H54 (cell line): ENCODE data around the gene POPDC3.
"Not testable (repeated sequence)": the region's sequence is repeated elsewhere in the genome, so short reads cannot be mapped to it uniquely, and the experiment has no call there.

Experiments used
- DNase-seq: peaks from one replicate; pipeline ENCODE4 v3.0.0; 2011; ENCODE audit warnings: low spot score, mixed read lengths; ENCODE audit not compliant: insufficient read length
- FAIRE-seq: peaks from 3 replicates; lab custom pipeline; 2011; peaks lifted over from hg19 to GRCh38; lab: Jason Lieb, UNC
- POLR2A ChIP-seq: IDR thresholded peaks from 2 replicates; pipeline ENCODE4 v1.6.1; 2011; ENCODE audit warnings: low read depth, mild to moderate bottlenecking, low read length

The POPDC3 gene, protein sequence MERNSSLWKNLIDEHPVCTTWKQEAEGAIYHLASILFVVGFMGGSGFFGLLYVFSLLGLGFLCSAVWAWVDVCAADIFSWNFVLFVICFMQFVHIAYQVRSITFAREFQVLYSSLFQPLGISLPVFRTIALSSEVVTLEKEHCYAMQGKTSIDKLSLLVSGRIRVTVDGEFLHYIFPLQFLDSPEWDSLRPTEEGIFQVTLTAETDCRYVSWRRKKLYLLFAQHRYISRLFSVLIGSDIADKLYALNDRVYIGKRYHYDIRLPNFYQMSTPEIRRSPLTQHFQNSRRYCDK

GRCh38 chr6:105179244-105180065, at the start of gene POPDC3:
Gene POPDC3 (minus strand): TSS chr6:105180014. CDS start chr6:105161909, 18,105 bp downstream.
- FAIRE-seq = no peak
- no peak for DNase-seq
- no peak; the same call in 1 of the 2 replicates for TF ChIP-seq POLR2A

DNA sequence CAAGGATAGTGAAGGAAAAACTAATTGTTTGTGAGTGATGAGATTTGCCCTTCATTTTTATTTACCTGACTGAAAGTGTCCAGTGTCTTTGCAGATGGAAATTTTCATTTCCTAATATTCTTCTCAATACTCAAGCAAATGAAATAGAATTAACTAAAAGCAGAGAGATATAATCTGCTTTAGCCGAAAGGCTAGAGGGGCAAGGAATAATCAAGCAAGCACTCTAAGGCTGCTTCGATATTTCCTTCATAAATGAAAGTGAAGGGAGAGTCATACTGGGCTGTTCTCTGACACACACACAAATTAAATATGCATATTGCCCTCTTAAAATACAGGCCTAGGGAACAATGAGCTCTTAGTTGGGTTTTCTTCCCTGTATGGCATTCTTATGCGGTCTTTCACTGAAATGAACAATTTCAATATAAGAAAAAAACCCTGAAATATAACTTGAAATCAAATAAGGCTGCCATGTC, 47.5 kb upstream of the POPDC3 start:
- no peak for TF ChIP-seq POLR2A
- FAIRE-seq (no peak), DNase-seq (no peak)

DNA sequence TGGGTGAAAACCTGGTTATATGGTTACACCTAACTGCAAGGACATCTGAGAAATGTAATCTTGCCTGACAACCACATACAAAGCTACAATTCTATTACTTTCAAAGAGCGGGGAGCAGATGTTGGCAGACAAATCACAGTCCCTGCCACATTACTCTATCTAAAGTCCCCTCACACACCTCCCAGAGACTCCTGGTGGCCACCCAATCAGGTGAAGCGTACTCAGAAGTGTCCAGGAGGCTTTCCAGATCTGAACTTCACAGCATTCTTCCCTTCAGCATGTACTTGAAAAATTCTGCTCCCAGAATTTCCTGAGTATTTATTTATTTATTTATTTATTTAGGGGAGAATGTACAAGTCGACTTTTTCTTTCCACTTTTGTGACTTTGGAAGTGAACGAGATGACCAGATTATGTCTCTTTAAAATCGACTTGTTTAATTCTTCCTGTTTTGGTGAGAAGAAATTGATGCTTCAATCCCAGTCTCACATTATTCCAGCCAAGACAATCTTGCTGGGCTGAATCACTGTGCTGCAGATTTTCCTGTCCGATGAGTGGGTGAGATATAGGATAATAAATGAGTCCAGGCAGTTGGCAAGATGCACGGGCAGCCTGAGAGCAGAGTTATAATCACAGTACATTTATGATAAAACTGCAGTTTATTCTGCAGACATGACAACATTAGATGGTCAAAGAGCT, 46.9 kb upstream of the POPDC3 start:
- DNase-seq (no peak), FAIRE-seq (no peak)
- no peak for TF ChIP-seq POLR2A

- FAIRE-seq (no peak), DNase-seq (no peak)
- no peak for TF ChIP-seq POLR2A
Observed at GRCh38 chr6:105223242-105223641, 43.4 kb upstream of the POPDC3 start.

- DNase-seq, FAIRE-seq: not testable (repeated sequence)
Observed at GRCh38 chr6:105221219-105221618, 41.4 kb upstream of the POPDC3 start.

- FAIRE-seq (no peak), DNase-seq (no peak)
- TF ChIP-seq POLR2A = no peak
Observed at GRCh38 chr6:105220186-105220585, 40.4 kb upstream of the POPDC3 start.

DNA sequence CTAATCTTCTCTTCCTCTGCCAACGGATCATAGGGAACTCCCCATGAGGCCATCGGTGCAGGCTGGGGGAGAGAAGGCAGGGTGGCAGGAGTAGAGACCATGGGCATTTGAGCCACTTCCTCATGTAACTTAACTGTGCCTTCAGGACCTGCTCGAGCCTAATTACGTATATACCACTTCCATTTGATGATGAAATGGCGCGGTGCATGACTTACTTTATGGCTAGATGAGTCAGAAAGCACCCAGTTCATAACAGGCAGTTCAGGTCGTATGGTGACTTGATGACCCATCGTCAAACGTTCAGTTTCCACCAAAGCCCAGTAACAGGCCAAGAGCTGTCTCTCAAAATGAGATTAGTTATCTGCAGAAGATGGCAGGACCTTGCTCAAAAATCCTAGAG, 39.4 kb upstream of the POPDC3 start:
- not testable (repeated sequence) for DNase-seq, FAIRE-seq

- no peak for TF ChIP-seq POLR2A
- DNase-seq = no peak
- no peak for FAIRE-seq
Observed at GRCh38 chr6:105215506-105215905, 35.7 kb upstream of the POPDC3 start.

DNA sequence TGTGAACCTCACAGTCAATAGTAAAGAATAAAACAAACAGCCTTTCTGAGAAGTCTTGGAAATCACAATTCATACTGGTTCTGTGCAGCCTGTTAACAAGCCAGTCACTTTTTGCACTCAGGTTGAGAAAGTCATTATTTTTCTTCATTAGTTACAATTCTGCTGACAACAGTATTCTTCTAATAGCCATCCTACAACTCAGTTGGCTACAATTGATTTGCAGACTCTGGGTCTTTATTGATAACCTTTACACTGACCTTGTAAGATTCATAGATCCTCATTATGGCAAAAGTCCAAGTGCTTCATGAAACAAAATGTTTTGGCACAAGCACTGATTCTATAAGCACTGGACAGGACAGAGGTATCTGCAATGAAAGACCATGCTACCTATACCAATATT, 34.9 kb upstream of the POPDC3 start:
- FAIRE-seq = no peak
- DNase-seq = no peak
- TF ChIP-seq POLR2A = no peak

- no peak for FAIRE-seq
Observed at GRCh38 chr6:105213272-105213671, 33.5 kb upstream of the POPDC3 start.

DNA sequence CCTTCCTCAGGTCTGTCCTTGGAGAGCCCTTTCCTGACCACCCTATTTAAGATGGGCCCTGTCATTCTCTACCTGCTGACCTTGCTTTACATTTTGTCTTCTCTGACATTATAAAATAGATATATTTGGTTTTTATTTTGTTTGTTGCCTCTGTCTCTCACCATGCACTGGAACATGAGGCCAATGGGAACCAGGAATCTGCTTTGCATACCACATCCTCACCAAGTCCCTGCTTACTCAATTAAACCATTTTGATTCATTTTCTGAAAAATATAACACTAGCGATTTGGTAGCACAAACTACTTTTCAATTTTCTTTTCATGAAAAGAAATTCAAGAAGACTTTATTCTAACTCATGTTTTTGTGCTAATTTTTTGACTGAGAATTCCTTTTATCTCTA, 32.8 kb upstream of the POPDC3 start:
- FAIRE-seq (no peak), DNase-seq (no peak)
- no peak for TF ChIP-seq POLR2A

More at GRCh38 chr6:105213272-105213671, 33.5 kb upstream of the POPDC3 start:
- no peak for TF ChIP-seq POLR2A
- no peak for DNase-seq

- DNase-seq = no peak
- FAIRE-seq = no peak
- no peak for TF ChIP-seq POLR2A
Observed at GRCh38 chr6:105211831-105212230, 32.0 kb upstream of the POPDC3 start.

DNA sequence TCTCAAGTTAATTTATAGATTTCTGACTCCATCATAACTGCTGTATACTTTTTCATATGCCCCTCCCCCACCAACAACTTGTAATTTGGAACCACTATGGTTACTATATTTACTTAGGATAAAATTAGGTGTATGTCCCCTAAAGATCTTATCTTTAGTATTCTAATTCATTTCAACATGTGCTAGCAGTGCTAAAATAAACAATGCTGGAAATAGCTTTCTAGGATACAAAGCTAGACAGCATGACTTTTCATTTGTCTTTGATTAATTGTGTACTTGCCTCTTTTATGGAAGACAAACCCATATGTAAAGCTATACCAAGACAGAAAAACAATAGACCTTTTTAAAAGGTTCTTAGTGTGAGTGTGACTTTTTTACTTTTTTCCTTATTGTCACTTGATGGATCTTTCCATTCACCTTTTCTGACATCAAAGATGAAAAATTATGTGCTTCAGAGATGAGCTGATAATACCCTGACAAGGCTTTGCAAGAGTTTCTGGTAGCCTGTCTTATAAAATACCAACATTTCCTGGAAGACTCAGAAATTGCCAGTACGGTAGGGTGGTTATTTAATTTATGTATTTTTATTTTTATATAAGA, 31.2 kb upstream of the POPDC3 start:
- no peak for FAIRE-seq
- no peak for TF ChIP-seq POLR2A
- DNase-seq = no peak
